Suprapubic skin (tissue), 4 donors: ENCODE results near the gene FOXF1. TPM values are rescaled to one million over a fixed set of nuclear protein-coding genes. Genes with fewer than 3 reads are reported as not detected.

Experiments
- DNase-seq, 2 donors: peaks; one replicate each; pipeline ENCODE4 v3.0.0-alpha.2; 2019; ENCODE audit warnings: low spot score in 2 of 2
- H3K27ac ChIP-seq: fragments of 200-600 bp; sonication (generic); one replicate; pipeline ENCODE4 v1.5.1; 2019
- H3K27me3 ChIP-seq: fragments of 200-600 bp; sonication (generic); one replicate; pipeline ENCODE4 v1.5.1; 2019
- H3K36me3 ChIP-seq: fragments of 200-600 bp; sonication (generic); one replicate; pipeline ENCODE4 v1.5.1; 2019
- H3K4me1 ChIP-seq: fragments of 200-600 bp; sonication (generic); one replicate; pipeline ENCODE4 v1.5.1; 2019
- H3K4me3 ChIP-seq: fragments of 200-600 bp; sonication (generic); one replicate; pipeline ENCODE4 v1.5.1; 2019; ENCODE audit warnings: mild to moderate bottlenecking
- H3K9me3 ChIP-seq: fragments of 200-600 bp; sonication (generic); one replicate; pipeline ENCODE4 v1.5.1; 2019
- EP300 ChIP-seq: sonication (generic); formaldehyde crosslinking; IDR thresholded peaks from one replicate; pipeline ENCODE4 v1.6.1; 2017; ENCODE audit warnings: antibody characterized with exemption
- POLR2A ChIP-seq, 2 donors: fragments of 450-650 bp; IDR thresholded peaks; one replicate each; pipeline ENCODE4 v1.6.1; 2017; ENCODE audit warnings: antibody characterized with exemption in 2 of 2, mild to moderate bottlenecking in 2 of 2, moderate library complexity in 2 of 2
- POLR2AphosphoS5 ChIP-seq, 3 donors: sonication (generic); formaldehyde crosslinking; IDR thresholded peaks; one replicate each; pipeline ENCODE4 v1.6.1; 2017; ENCODE audit warnings: antibody characterized with exemption in 3 of 3
- WGBS: methylation state at CpG from one replicate; pipeline ENCODE4 v1.1.5; 2018; 5-methylcytosine and 5-hydroxymethylcytosine counted together
- total RNA-seq, 4 donors: library from RNA; depleted of rRNA; stranded (reverse); fragments of >200 nt; gene quantifications; one replicate each; pipeline ENCODE4 v1.1.0, GENCODE V29; 2016
- TF ChIP-seq, protein P1 (sequence below), 2 donors: fragments of 200-600 bp in 1 of 2; fragments of 450-650 bp in 1 of 2; sonication (generic) in 1 of 2; IDR thresholded peaks; one replicate each; pipeline ENCODE4 v1.5.1; 2016 to 2019; ENCODE audit warnings: antibody characterized with exemption in 2 of 2, mild to moderate bottlenecking in 1 of 2, moderate library complexity in 1 of 2

Gene FOXF1
- total RNA-seq, 4 donors from 2014 or later: 0.11 to 0.59 (median 0.21) TPM; not detected in 1

DNA sequence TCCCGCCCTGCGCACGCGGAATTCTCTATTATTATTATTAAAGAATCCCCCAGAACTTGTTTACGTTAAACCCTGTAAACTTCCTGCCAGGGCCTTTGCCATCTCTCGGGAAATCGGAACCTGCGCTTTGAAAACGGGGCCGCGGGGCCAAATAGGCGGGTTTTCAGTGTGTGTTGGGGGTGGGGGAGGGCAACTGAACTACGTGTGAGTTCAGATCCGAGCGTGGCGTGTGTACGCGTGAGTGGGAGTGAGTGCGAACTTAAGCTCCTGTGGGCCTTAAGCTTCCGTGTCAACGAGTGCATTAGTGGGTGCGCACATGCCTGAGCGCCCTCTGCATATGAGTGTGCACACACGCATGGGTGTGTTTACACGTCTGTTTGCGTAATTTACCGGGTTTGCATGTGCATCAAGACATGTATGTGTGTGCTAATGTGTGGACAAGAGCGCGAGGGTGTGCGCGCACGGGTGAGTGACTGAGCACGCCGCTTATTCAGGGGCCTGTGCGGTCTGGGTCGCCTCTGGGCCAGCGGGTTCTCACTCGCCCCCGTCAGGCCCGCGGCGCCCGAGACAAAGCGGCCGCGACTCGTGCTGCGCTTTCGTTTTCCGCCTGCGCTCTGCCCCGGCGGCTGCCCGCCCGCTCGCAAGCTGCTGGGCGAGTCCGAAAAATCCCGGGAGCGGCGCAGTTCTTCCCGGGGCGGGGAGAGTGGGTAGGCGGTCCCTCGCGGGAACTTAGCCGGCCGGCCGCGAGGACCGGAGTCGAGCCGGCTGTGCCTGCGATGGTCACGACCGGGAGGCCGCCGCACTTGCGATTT lies 1.2 kb upstream of the FOXF1 start:
- Histone ChIP-seq H3K4me3 (peak overlapping the region; percentile 54), H3K36me3 (no peaks in the 10 kb centered on the region), H3K27me3 (peaks cover 100% of the 10 kb centered on the region), H3K4me1 (peaks cover 58% of the 10 kb centered on the region), H3K27ac (no peak overlapping the region), H3K9me3 (no peaks in the 10 kb centered on the region)
- WGBS: under 1% methylated on average over 37 of the region's 79 CpGs
- TF ChIP-seq POLR2AphosphoS5 (IDR thresholded peaks at IDR 0.05) (no peak), POLR2A (IDR thresholded peaks at IDR 0.05) (no peak), EP300 (no peak)
- TF ChIP-seq, protein P1, sequence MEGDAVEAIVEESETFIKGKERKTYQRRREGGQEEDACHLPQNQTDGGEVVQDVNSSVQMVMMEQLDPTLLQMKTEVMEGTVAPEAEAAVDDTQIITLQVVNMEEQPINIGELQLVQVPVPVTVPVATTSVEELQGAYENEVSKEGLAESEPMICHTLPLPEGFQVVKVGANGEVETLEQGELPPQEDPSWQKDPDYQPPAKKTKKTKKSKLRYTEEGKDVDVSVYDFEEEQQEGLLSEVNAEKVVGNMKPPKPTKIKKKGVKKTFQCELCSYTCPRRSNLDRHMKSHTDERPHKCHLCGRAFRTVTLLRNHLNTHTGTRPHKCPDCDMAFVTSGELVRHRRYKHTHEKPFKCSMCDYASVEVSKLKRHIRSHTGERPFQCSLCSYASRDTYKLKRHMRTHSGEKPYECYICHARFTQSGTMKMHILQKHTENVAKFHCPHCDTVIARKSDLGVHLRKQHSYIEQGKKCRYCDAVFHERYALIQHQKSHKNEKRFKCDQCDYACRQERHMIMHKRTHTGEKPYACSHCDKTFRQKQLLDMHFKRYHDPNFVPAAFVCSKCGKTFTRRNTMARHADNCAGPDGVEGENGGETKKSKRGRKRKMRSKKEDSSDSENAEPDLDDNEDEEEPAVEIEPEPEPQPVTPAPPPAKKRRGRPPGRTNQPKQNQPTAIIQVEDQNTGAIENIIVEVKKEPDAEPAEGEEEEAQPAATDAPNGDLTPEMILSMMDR (IDR thresholded peaks at IDR 0.05): no peak
- DNase-seq: no peak

DNA sequence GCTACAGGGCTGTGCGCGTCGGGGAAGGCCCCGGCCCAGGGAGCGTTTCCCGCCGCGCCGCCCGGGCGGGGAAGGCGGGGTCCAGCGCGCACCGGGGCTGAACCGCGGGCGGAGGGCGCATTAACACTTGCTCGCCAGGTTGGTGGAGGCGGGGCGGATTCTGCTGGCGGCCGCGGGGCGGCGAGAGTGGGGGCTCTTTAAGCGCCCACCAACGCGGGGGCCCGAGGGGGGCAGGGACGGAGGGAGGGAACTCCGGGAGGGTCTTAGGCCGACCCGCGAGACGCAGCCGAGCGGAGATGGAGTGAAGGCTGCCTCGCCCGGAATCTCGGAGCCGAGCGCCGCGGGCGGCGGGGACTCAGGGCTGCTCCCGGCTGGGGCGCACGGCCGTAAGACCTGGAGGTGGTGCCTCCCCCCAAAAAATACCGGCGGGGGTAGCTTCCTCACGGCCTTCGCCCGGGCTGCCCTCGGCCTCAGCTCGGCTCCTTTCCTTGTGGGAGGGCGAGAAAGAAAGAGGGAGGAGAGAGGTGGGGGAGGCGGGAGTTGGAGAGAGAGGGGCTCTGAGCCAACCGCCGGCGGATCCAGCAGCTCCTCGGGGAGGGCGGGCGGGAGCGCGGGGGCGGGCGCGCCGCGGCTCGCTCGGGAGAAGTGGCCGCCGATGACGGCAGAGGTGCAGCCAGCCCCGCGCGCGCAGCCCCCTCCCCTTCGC lies 415 bp upstream of the FOXF1 start:
- Histone ChIP-seq H3K9me3 (no peaks in the 10 kb centered on the region), H3K27me3 (peaks cover 100% of the 10 kb centered on the region), H3K4me1 (peaks cover 54% of the 10 kb centered on the region), H3K4me3 (peak overlapping the region; percentile 54), H3K27ac (no peak overlapping the region), H3K36me3 (no peaks in the 10 kb centered on the region)
- WGBS: 0% methylated on average over 8 of the region's 84 CpGs
- no peak for DNase-seq
- TF ChIP-seq POLR2A (IDR thresholded peaks at IDR 0.05) (no peak), EP300 (no peak), POLR2AphosphoS5 (IDR thresholded peaks at IDR 0.05) (no peak)
- TF ChIP-seq, protein P1 (IDR thresholded peaks at IDR 0.05): no peak

DNA sequence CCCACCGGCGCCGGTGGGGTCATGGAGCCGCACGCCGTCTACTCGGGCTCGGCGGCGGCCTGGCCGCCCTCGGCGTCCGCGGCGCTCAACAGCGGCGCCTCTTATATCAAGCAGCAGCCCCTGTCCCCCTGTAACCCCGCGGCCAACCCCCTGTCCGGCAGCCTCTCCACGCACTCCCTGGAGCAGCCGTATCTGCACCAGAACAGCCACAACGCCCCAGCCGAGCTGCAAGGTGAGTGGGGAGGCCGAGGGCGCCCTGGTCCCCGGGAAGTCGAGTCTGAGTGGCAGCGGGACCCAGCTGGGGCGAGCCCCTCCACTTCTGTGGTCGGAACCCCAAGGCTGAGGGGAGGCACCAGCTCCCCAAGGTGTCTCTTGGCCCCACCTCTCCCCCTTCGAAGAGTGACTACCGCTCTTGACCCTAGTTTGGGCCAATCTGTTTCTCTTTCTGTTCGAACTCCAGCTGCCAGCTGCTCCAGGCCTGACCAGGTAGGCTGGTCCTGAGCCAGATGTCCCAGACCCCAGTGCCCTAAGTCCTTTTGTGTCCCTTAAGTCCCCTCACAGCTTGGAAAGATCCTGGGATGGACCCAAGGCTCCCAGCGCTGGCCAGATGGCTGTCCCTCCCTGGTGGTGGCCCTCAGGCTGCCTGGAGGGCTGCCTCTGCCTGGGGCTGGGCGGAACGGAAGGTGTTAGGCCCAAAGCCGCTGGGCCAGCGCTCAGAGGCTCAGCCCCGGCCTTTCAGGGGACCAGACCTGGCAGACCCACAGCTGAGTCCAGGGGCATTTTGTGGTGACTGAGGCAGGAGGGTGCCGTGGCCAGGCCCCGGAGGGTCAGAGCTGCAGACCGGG lies 1.2 kb downstream of the FOXF1 start:
- Histone ChIP-seq H3K4me1 (peaks cover 50% of the 10 kb centered on the region), H3K27me3 (peaks cover 100% of the 10 kb centered on the region), H3K27ac (no peak overlapping the region), H3K36me3 (no peaks in the 10 kb centered on the region), H3K9me3 (no peaks in the 10 kb centered on the region), H3K4me3 (peak overlapping the region; percentile 54)
- TF ChIP-seq EP300 (no peak), POLR2A (IDR thresholded peaks at IDR 0.05) (no peak), POLR2AphosphoS5 (IDR thresholded peaks at IDR 0.05) (no peak)
- TF ChIP-seq, protein P1 (IDR thresholded peaks at IDR 0.05): no peak
- no peak for DNase-seq
- WGBS: 61% methylated on average over 13 of the region's 44 CpGs

DNA sequence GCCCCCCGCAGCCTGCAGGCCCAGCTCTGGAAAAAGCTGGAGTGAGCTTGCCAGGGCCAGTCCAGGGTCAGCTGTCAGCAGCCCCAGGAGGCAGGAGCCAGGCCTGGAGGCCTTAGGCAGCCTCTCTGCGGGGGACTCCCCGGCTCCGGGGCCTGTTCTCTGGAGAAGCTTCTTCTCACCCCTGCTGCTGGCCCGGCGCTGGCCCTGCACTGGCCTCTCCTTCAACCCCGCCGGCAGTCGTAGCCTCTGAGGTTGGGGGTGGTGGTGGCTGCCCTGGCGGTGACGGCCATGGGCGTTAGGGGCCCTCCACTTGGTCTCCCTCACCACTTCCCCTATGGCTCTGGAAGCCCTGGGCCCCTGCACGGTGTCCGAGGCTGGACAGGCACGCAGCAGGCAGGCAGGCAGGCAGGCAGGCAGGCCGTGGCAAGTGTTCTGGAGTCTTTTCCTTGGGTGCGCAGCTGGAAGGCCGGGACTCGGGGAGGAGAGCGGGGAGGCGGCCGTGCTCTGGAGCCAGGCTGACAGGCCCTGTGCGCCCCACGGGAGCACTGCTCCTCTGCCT lies 2.1 kb downstream of the FOXF1 start:
- H3K4me1 ChIP-seq: peaks cover 50% of the 10 kb centered on the region
- peaks cover 100% of the 10 kb centered on the region for H3K27me3 ChIP-seq
- DNase-seq: no peak
- WGBS: 36% methylated on average over 10 of the region's 24 CpGs
- no peak overlapping the region for H3K27ac ChIP-seq
- H3K36me3 ChIP-seq: no peaks in the 10 kb centered on the region
- H3K4me3 ChIP-seq: no peak overlapping the region
- H3K9me3 ChIP-seq: no peaks in the 10 kb centered on the region
- TF ChIP-seq, protein P1 (IDR thresholded peaks at IDR 0.05): no peak
- TF ChIP-seq EP300: no peak
- no peak for TF ChIP-seq POLR2AphosphoS5 (IDR thresholded peaks at IDR 0.05)
- no peak for TF ChIP-seq POLR2A (IDR thresholded peaks at IDR 0.05)
